Prostate gland (tissue), 2 donors: Measurements from ENCODE around the gene OR52B2. TPM values are rescaled to one million over a fixed set of nuclear protein-coding genes. Genes with fewer than 3 reads are reported as not detected.

Experiments used
- DNase-seq: peaks from one replicate; pipeline ENCODE4 v3.0.0-alpha.2; 2019; ENCODE audit warnings: low spot score
- H3K27ac ChIP-seq, 2 donors: fragments of 200-600 bp; sonication (generic); 2 replicates each; pipeline ENCODE4 v1.5.1; 2017 to 2019
- H3K27me3 ChIP-seq: fragments of 200-600 bp; sonication (generic); replicated peaks from 2 replicates; pipeline ENCODE4 v1.5.1; 2019; ENCODE audit not compliant: insufficient read depth
- H3K36me3 ChIP-seq, 2 donors: fragments of 200-600 bp; sonication (generic); 1 replicate in 1 of 2; 2 replicates in 1 of 2; pipeline versions ENCODE4 v1.5.1 to v1.8.1; 2017 to 2019
- H3K4me1 ChIP-seq: fragments of 200-600 bp; sonication (generic); replicated peaks from 2 replicates; pipeline ENCODE4 v1.5.1; 2019
- H3K4me3 ChIP-seq, 2 donors: fragments of 200-600 bp; sonication (generic); 2 replicates each; pipeline ENCODE4 v1.5.1; 2017 to 2019
- H3K9me3 ChIP-seq: fragments of 200-600 bp; sonication (generic); 2 replicates; pipeline ENCODE4 v1.5.1; 2017
- POLR2A ChIP-seq: fragments of 450-650 bp; IDR thresholded peaks from one replicate; pipeline ENCODE4 v1.6.1; 2016; ENCODE audit warnings: antibody characterized with exemption, mild to moderate bottlenecking
- POLR2AphosphoS5 ChIP-seq: sonication (generic); formaldehyde crosslinking; IDR thresholded peaks from one replicate; pipeline ENCODE4 v1.6.1; 2017; ENCODE audit warnings: antibody characterized with exemption
- WGBS: methylation state at CpG from one replicate; pipeline ENCODE4 v1.1.5; 2018; 5-methylcytosine and 5-hydroxymethylcytosine counted together
- intact Hi-C: fragments of 100-400 bp; cut with DNase I; formaldehyde crosslinking; loops from one replicate; pipeline ENCODE4 v1.14.2; 2022
- total RNA-seq, 2 donors: library from RNA; depleted of rRNA; stranded (reverse); fragments of >200 nt; gene quantifications; one replicate each; pipeline ENCODE4 v1.1.0, GENCODE V29; 2016
- TF ChIP-seq, protein P1 (sequence below), 4 experiments: fragments of 200-600 bp in 2 of 4; fragments of 450-650 bp in 2 of 4; sonication (generic) in 2 of 4; IDR thresholded peaks; 1 replicate in 3 of 4; 2 replicates in 1 of 4; pipeline ENCODE4 v1.5.1; 2016 to 2019; ENCODE audit warnings: antibody characterized with exemption in 4 of 4, mild to moderate bottlenecking in 2 of 4, moderate library complexity in 2 of 4

OR52B2 gene
- total RNA-seq = not detected

DNA sequence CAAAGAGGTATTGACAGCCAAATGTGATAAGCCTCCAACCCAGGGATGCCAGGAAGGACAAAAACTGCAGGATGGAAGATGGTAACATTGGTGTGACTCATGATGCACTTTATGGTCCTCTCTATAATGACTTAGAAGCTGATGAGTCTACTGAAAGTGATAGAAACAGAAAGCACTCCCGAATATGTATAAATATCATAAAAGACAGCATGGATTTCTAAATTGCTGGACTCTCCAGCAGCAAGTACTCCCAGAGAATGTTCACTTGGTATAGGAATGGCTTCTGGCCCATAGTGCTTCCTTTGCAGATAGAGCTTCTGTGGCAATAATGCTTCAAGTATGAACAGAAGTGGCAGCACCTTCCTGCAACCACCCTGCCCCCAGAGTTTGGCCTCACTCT, at the start of gene OR52B2:
OR52B2 (minus strand) TSS at position 101 of the 400 bp plus-strand sequence; CDS start at position 101, 0 bp downstream.
- Histone ChIP-seq H3K27ac (no peak within 1 kb of the TSS), H3K27me3 (no peaks in the 10 kb centered on the region), H3K36me3 (no peaks in the 10 kb centered on the region), H3K4me3 (no peak within 1 kb of the TSS), H3K4me1 (no peaks in the 10 kb centered on the region), H3K9me3 (no peaks in the 10 kb centered on the region)
- intact Hi-C loops = no loop called here
- no peak for TF ChIP-seq POLR2A
- TF ChIP-seq, protein P1, sequence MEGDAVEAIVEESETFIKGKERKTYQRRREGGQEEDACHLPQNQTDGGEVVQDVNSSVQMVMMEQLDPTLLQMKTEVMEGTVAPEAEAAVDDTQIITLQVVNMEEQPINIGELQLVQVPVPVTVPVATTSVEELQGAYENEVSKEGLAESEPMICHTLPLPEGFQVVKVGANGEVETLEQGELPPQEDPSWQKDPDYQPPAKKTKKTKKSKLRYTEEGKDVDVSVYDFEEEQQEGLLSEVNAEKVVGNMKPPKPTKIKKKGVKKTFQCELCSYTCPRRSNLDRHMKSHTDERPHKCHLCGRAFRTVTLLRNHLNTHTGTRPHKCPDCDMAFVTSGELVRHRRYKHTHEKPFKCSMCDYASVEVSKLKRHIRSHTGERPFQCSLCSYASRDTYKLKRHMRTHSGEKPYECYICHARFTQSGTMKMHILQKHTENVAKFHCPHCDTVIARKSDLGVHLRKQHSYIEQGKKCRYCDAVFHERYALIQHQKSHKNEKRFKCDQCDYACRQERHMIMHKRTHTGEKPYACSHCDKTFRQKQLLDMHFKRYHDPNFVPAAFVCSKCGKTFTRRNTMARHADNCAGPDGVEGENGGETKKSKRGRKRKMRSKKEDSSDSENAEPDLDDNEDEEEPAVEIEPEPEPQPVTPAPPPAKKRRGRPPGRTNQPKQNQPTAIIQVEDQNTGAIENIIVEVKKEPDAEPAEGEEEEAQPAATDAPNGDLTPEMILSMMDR (IDR thresholded peaks at IDR 0.05) = no peak
- TF ChIP-seq POLR2AphosphoS5 = no peak
- no peak for DNase-seq
- WGBS = 100% methylated on average over 1 of the region's 1 CpG

DNA sequence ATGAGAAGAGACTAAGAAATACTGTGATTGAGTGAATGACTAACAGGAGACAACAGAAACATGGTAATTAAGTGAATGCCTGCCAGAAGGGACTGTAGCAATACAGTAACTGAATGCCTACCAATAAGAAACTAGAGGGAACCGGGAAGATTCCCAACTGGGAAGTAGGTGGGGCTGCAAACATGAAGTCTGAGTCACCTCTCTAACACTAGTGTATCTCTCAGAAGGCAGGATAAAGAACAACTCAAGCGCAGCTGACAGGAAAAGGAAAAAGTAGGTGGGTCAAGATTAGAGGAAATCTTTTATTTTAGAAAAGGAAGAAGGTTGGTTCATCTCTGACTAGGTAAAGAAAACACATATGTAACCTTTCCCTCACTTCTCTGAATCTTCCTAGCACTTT, 49.2 kb upstream of the OR52B2 start:
- Histone ChIP-seq H3K27ac (no peak overlapping the region), H3K4me1 (no peaks in the 10 kb centered on the region), H3K36me3 (peaks cover 12 to 16% of the 10 kb centered on the region in 2 donors), H3K4me3 (no peak overlapping the region), H3K9me3 (no peaks in the 10 kb centered on the region), H3K27me3 (no peaks in the 10 kb centered on the region)
- intact Hi-C loops = no loop called here
- DNase-seq = no peak
- TF ChIP-seq POLR2A = no peak
- TF ChIP-seq POLR2AphosphoS5 = no peak
- TF ChIP-seq, protein P1 (IDR thresholded peaks at IDR 0.05) = no peak
- 76% methylated on average over 2 of the region's 2 CpGs for WGBS

DNA sequence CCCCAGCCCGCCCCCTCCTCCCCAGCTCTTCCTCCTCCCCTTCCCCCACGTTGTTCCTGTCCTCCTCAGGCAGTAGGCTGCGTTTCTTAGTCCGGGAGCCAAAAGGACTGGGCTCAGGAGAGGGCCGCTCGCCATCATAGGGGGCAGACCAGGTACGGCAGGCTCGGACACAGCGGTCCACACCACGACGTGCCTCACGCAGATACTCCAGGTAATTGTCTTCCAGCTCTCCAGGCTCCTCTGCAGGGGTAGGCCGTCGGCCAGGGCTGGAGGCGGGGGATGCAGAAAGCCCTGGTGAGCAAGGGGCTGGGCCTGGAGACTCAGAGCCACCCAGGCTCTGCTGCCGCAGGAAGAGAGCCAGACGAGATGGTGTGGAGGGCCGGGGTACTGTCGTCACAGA, 47.6 kb upstream of the OR52B2 start:
- peaks cover 12 to 13% of the 10 kb centered on the region in 2 donors for H3K36me3 ChIP-seq
- H3K4me3 ChIP-seq = no peak overlapping the region
- intact Hi-C loops = no loop called here
- no peaks in the 10 kb centered on the region for H3K4me1 ChIP-seq
- no peak for DNase-seq
- H3K27me3 ChIP-seq = no peaks in the 10 kb centered on the region
- no peak overlapping the region for H3K27ac ChIP-seq
- 82% methylated on average over 19 of the region's 19 CpGs for WGBS
- TF ChIP-seq, protein P1 (IDR thresholded peaks at IDR 0.05) = no peak
- no peak for TF ChIP-seq POLR2AphosphoS5
- TF ChIP-seq POLR2A = no peak
- no peaks in the 10 kb centered on the region for H3K9me3 ChIP-seq

DNA sequence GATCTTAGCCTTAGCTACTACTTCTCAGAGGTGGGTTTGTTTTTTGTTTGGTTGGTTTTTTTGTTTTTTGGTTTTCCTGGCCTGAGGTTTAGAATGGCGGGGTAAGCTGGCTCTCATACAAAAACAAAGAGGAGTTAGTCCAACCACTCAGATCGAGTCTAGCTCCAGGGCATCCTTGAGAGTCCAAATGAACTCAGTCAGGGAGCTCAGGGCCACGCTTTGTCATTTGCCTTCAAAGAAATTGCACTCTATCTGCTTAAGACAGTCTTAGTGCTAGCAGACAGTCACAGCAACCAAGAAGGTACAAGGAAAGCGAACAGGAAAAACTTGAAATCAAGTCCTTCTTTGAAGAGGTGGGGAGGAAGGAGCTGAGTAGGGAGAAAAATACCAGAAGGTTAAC, 46.4 kb upstream of the OR52B2 start:
- Histone ChIP-seq H3K27ac (no peak overlapping the region), H3K4me3 (no peak overlapping the region), H3K4me1 (no peaks in the 10 kb centered on the region), H3K9me3 (no peaks in the 10 kb centered on the region), H3K27me3 (no peaks in the 10 kb centered on the region), H3K36me3 (peaks cover 6 to 9% of the 10 kb centered on the region in 2 donors)
- DNase-seq = no peak
- intact Hi-C loops = no loop called here
- 96% methylated on average over 4 of the region's 4 CpGs for WGBS
- no peak for TF ChIP-seq POLR2A
- no peak for TF ChIP-seq POLR2AphosphoS5
- TF ChIP-seq, protein P1 (IDR thresholded peaks at IDR 0.05) = no peak

DNA sequence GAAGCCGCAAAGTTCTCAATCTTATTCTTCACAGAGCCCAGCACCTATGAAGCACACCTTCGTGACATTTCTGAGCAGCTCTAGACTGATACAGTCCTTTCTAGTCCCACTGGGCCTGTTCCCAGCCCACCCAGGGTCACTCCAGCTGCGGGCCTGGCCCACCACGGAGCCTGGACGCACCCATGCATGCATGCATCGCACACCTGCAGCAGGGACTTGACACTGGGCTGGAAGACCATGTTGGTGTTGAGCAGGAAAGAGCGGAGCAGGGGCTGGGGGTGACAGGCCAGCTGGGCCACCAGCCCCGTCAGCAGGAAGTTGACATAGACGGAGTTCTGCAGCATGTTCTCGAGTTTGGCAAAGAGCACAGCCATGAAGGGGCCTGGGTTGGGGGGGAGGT, 44.4 kb upstream of the OR52B2 start:
- H3K36me3 ChIP-seq = peaks cover 6 to 9% of the 10 kb centered on the region in 2 donors
- 95% methylated on average over 10 of the region's 10 CpGs for WGBS
- H3K4me1 ChIP-seq = no peaks in the 10 kb centered on the region
- intact Hi-C loops = no loop called here
- no peak for TF ChIP-seq POLR2A
- DNase-seq = no peak
- H3K9me3 ChIP-seq = no peaks in the 10 kb centered on the region
- no peak overlapping the region for H3K27ac ChIP-seq
- no peaks in the 10 kb centered on the region for H3K27me3 ChIP-seq
- H3K4me3 ChIP-seq = no peak overlapping the region
